BE2C (cell line): ENCODE measurements around the gene WWC2.
A peak's percentile ranks its signal among the peaks of the same experiment; 100 is the strongest.

ENCODE experiments used
- DNase-seq: peaks from one replicate; pipeline ENCODE4 v3.0.0-alpha.2; 2020
- H3K27me3 ChIP-seq: fragments of 250-450 bp; sonication (Bioruptor Pico); 2 replicates; pipeline ENCODE4 v1.5.1; 2020; ENCODE audit warnings: mild to moderate bottlenecking
- H3K36me3 ChIP-seq: fragments of 250-450 bp; sonication (Bioruptor Pico); 2 replicates; pipeline ENCODE4 v1.5.1; 2020; ENCODE audit warnings: mild to moderate bottlenecking
- H3K4me1 ChIP-seq: fragments of 250-450 bp; sonication (Bioruptor Pico); 2 replicates; pipeline ENCODE4 v1.5.1; 2020
- H3K4me3 ChIP-seq: 2 replicates; pipeline ENCODE4 v1.5.1; 2011; ENCODE audit warnings: low read depth, low read length
- H3K9me3 ChIP-seq: fragments of 250-450 bp; sonication (Bioruptor Pico); 2 replicates; pipeline ENCODE4 v1.5.1; 2020
- TF ChIP-seq, protein P1 (sequence below): IDR thresholded peaks from 2 replicates; pipeline ENCODE4 v1.5.1; 2012; ENCODE audit warnings: mild to moderate bottlenecking, low read depth, low read length

Gene WWC2

DNA sequence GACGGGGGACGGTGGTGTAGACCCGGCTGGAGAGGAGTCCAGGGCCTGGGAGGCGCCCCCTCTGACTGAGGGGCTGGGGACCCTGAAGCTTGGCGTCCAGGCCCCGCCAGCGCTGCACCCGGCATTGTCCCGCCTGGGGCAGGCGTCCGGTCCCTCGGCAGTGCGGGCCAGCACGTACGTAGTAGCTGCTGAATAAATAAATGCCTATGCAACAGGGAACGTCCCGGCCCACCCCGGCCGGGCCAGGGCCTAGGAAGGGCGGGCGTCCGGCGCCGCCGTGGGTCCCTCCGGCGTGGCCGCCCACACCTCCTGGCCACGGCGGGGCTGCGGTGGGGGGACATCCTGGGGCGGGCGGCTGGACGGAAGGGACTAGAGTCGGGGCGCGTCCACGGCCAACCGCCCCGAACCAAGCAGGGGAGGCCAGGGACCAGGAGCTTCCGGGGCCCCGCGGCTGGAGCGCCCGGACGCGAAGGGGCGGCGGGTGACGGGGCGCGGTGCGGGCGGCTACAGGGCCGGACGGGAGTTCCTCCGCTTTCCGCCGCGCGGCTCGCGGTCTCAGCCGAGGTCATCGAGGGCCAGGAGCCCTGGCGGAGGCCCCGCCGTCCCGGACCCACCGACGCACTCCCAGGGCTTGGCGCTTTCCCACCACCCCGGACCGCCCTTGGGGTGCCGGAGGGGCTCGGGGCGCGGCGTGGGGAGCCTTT, 886 bp upstream of the WWC2 start:
- TF ChIP-seq, protein P1, sequence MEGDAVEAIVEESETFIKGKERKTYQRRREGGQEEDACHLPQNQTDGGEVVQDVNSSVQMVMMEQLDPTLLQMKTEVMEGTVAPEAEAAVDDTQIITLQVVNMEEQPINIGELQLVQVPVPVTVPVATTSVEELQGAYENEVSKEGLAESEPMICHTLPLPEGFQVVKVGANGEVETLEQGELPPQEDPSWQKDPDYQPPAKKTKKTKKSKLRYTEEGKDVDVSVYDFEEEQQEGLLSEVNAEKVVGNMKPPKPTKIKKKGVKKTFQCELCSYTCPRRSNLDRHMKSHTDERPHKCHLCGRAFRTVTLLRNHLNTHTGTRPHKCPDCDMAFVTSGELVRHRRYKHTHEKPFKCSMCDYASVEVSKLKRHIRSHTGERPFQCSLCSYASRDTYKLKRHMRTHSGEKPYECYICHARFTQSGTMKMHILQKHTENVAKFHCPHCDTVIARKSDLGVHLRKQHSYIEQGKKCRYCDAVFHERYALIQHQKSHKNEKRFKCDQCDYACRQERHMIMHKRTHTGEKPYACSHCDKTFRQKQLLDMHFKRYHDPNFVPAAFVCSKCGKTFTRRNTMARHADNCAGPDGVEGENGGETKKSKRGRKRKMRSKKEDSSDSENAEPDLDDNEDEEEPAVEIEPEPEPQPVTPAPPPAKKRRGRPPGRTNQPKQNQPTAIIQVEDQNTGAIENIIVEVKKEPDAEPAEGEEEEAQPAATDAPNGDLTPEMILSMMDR: no peak
- no peaks in the 10 kb centered on the region for H3K9me3 ChIP-seq
- H3K4me3 ChIP-seq: peak overlapping the region; percentile 77
- peak; percentile 9 for DNase-seq
- H3K27me3 ChIP-seq: no peaks in the 10 kb centered on the region
- no peaks in the 10 kb centered on the region for H3K36me3 ChIP-seq
- no peaks in the 10 kb centered on the region; the same call in 1 of the 2 replicates for H3K4me1 ChIP-seq

DNA sequence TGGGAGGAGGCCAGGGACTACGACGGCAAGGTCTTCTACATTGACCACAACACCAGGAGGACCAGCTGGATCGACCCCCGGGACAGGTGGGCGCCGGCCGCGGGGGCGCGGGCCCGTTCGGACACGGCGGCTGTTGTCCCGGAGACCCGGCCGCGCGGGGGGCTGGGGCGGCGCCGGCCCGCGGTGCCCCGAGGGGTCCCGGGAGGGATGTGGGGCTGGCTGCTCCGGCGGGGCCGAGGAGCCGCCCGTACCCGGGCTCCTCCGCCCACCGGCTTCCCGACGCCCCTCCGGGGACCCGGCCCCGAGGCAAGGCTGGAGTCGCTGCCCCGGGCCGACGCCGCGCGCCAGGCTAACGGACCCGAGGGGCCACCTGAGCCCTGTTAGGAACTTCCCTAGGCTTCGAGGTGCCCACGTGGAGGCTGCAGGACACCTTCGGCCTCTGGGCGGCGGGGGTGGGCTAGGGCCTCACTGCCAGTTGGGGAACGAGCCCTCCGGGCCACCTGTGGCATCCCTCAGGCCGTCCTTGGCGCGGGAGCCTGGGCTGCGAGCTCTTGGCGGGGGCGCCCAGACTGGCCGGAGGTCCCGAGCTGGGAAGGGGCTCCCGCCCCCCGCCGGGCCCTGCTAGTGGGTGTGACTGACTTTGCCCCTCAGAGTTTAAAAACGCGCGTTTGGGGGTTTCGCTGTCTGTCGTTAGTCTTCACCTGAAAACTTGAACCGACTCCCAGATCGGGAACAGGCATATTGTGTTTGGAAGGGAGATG, 660 bp downstream of the WWC2 start:
- H3K27me3 ChIP-seq: no peaks in the 10 kb centered on the region
- H3K4me3 ChIP-seq: peak overlapping the region; percentile 77
- no peaks in the 10 kb centered on the region for H3K36me3 ChIP-seq
- peak; percentile 67 for DNase-seq
- H3K9me3 ChIP-seq: no peaks in the 10 kb centered on the region
- H3K4me1 ChIP-seq: no peaks in the 10 kb centered on the region; the same call in 1 of the 2 replicates
- TF ChIP-seq, protein P1: peak; percentile 15; the same call in 1 of the 2 replicates

DNA sequence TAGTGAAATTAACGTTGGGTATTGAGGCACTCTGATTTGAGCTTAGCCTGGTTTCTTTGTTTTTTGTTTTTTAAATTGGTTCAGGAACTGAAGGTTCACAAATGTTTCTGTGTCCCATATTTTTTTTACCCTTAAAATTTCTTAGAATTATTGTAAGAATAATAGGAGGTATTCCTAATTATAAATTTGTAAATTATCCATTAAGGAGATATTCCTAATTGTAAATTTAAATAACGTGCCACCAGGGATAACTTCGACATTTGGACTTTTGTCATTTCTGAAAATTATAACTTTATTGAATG, 1.2 kb downstream of the WWC2 start:
- Histone ChIP-seq H3K4me1 (no peaks in the 10 kb centered on the region; the same call in 1 of the 2 replicates), H3K9me3 (no peaks in the 10 kb centered on the region), H3K4me3 (peak overlapping the region; percentile 77), H3K36me3 (no peaks in the 10 kb centered on the region), H3K27me3 (no peaks in the 10 kb centered on the region)
- no peak for DNase-seq
- TF ChIP-seq, protein P1: no peak

DNA sequence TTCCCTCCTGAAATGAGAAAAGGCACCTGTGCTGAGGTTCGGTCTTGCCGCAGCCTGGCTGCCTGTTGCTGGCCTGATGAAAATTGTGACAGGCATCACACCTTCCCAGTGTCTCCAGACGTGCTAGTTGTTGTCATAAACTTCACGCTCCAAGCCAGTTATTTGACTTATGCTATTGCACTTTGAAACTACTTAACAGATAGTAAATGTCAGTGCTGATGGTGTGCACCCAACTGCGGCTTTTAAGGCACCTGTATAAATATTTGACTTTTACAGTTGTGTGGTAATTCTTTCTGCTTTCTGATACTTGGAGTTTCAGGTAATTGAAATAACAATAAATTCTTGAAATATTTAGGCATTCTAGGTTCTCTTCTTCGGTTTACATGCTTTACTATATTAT, 1.8 kb downstream of the WWC2 start:
- TF ChIP-seq, protein P1: no peak
- no peak for DNase-seq
- no peaks in the 10 kb centered on the region for H3K27me3 ChIP-seq
- no peaks in the 10 kb centered on the region for H3K9me3 ChIP-seq
- peak overlapping the region; percentile 77 for H3K4me3 ChIP-seq
- no peaks in the 10 kb centered on the region; the same call in 1 of the 2 replicates for H3K4me1 ChIP-seq
- H3K36me3 ChIP-seq: no peaks in the 10 kb centered on the region

DNA sequence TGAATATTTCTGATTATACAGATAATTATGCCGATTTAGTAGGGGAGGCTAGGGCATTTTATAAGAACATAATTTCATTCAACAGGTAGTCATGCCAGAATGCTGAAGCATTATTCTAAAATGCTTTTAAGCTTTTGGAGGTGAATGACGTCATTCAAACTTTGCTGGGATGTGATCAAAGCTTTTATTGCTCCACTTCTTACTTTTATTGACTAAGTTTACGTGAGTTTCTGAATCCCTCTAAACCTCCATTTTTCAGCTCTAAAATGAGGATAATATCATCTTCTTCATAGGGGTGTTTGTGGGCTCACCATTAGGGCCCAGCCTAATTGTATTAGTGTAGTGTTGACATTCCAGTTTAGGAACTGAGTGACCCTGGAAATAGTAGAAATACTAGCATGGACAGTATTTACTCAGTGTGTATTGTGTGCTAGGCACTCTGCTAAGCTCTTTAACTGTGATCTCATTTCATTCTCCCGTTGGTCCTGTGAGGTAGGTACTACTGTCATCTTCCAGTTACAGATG, 3.0 kb downstream of the WWC2 start:
- Histone ChIP-seq H3K9me3 (no peaks in the 10 kb centered on the region), H3K4me3 (no peak overlapping the region; the same call in 1 of the 2 replicates), H3K36me3 (no peaks in the 10 kb centered on the region), H3K27me3 (no peaks in the 10 kb centered on the region), H3K4me1 (no peaks in the 10 kb centered on the region; the same call in none of the 2 replicates)
- TF ChIP-seq, protein P1: no peak
- DNase-seq: no peak

DNA sequence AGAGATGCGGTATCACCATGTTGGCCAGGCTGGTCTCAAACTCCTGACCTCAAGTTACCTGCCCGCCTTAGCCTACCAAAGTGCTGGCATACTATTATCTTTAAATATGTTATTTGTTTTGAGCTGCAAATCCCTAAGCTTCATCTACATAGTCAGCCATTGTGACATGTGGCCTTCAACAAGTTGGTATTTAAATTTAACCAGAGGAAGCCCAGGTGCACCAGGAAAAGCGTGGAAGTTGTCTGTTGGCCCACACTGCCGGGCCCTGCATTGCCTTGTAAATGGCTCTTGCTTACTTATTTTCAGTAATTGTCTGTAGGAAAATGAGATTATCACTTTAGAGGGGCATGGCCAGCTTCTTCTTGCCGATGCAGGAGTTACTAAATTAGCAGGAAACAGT, 6.0 kb downstream of the WWC2 start:
- no peaks in the 10 kb centered on the region for H3K36me3 ChIP-seq
- H3K9me3 ChIP-seq: no peaks in the 10 kb centered on the region
- no peaks in the 10 kb centered on the region for H3K27me3 ChIP-seq
- no peak for DNase-seq
- H3K4me3 ChIP-seq: no peak overlapping the region
- no peaks in the 10 kb centered on the region; the same call in none of the 2 replicates for H3K4me1 ChIP-seq
- TF ChIP-seq, protein P1: no peak
